GM12878 (cell line): Measurements from ENCODE around the gene PRR29. TPM values are rescaled to one million over a fixed set of nuclear protein-coding genes. Genes with fewer than 3 reads are reported as not detected.

Experiments
- ATAC-seq: fragments of 200-7000 bp; cut with Tn5 transposase; 3 replicates; pipeline ENCODE4 v1.9.1; 2020; ENCODE audit warnings: mild to moderate bottlenecking, moderate library complexity
- BruUV-seq: library from RNA; stranded (reverse); fragments of 400-500 nt; replicated peaks from 2 replicates; lab custom pipeline; 2021; lab: Mats Ljungman, UMichigan
- CTCF ChIA-PET: fragments of 300-600 bp; sonication (Branson Sonifier 250); formaldehyde crosslinking; extraction: SDS; loops from one replicate; lab custom pipeline; 2021; ENCODE audit warnings: inconsistent platforms; lab: Yijun Ruan, JAX
- POLR2A ChIA-PET: fragments of 350-600 bp; formaldehyde crosslinking; extraction: SDS; loops from one replicate; lab custom pipeline; 2021; ENCODE audit warnings: inconsistent platforms; lab: Charles Lee
- RAD21 ChIA-PET: fragments of 300-600 bp; sonication (Branson Sonifier 250); formaldehyde crosslinking; loops from one replicate; lab custom pipeline; 2023; ENCODE audit warnings: antibody characterized with exemption; ENCODE audit not compliant: unreplicated experiment; lab: Charles Lee
- SMC1A ChIA-PET: fragments of 300-600 bp; sonication (Branson Sonifier 250); formaldehyde crosslinking; loops from one replicate; lab custom pipeline; 2023; ENCODE audit not compliant: unreplicated experiment, uncharacterized antibody; lab: Charles Lee
- DNase-seq: peaks from one replicate; pipeline ENCODE4 v3.0.0-alpha.2; 2011; ENCODE audit warnings: low read depth, low spot score
- FAIRE-seq: peaks from 3 replicates; lab custom pipeline; 2011; peaks lifted over from hg19 to GRCh38; lab: Jason Lieb, UNC
- H2AFZ ChIP-seq: 2 replicates; pipeline ENCODE4 v1.6.0; 2011; ENCODE audit warnings: low read depth, low read length, control low read depth; ENCODE audit not compliant: control insufficient read depth
- H3K27ac ChIP-seq: 2 replicates; pipeline ENCODE4 v1.5.1; 2011; ENCODE audit warnings: control low read depth; ENCODE audit not compliant: control insufficient read depth, insufficient read depth
- H3K27me3 ChIP-seq, 2 experiments: replicated peaks in 1 of 2; 2 replicates each; pipeline versions ENCODE4 v1.6.0 to v1.6.1; 2011; ENCODE audit warnings: low read length in 1 of 2; ENCODE audit not compliant: control insufficient read depth in 2 of 2, insufficient read depth in 2 of 2
- H3K36me3 ChIP-seq, 2 experiments: 2 replicates each; pipeline ENCODE4 v1.5.1; 2011; ENCODE audit warnings: low read length in 1 of 2; ENCODE audit not compliant: control insufficient read depth in 2 of 2, insufficient read depth in 2 of 2
- H3K4me1 ChIP-seq: 2 replicates; pipeline ENCODE4 v1.6.1; 2011; ENCODE audit warnings: mild to moderate bottlenecking, low read length, moderate library complexity, mixed read lengths; ENCODE audit not compliant: control insufficient read depth, insufficient read depth
- H3K4me2 ChIP-seq: 2 replicates; pipeline ENCODE4 v1.6.0; 2011; ENCODE audit warnings: control low read depth; ENCODE audit not compliant: control insufficient read depth, insufficient read depth
- H3K4me3 ChIP-seq: fragments of 200-600 bp; sonication (generic); 2 replicates; pipeline ENCODE4 v1.5.1; 2016
- H3K79me2 ChIP-seq: 2 replicates; pipeline ENCODE4 v1.6.0; 2011; ENCODE audit warnings: low read length; ENCODE audit not compliant: control insufficient read depth, insufficient read depth
- H3K9ac ChIP-seq: 2 replicates; pipeline ENCODE4 v1.8.0; 2011; ENCODE audit warnings: low read length, control low read depth, mixed read lengths; ENCODE audit not compliant: control insufficient read depth, insufficient read depth
- H3K9me3 ChIP-seq: replicated peaks from 3 replicates; pipeline ENCODE4 v1.5.1; 2011; ENCODE audit warnings: mild to moderate bottlenecking, low read length; ENCODE audit not compliant: control insufficient read depth, insufficient read depth
- H4K20me1 ChIP-seq: 2 replicates; pipeline ENCODE4 v1.6.0; 2011; ENCODE audit not compliant: control insufficient read depth, insufficient read depth
- ASH2L ChIP-seq: fragments of 300-600, 200-600 bp; sonication (generic); IDR thresholded peaks from 2 replicates; pipeline ENCODE4 v1.6.1; 2017; ENCODE audit warnings: low read depth, mild to moderate bottlenecking, borderline replicate concordance
- BCL11A ChIP-seq: IDR thresholded peaks from 2 replicates; pipeline ENCODE4 v1.6.1; 2011; ENCODE audit warnings: low read depth, low read length
- CHD4 ChIP-seq: fragments of 200-600 bp; sonication (generic); IDR thresholded peaks from 2 replicates; pipeline ENCODE4 v1.6.1; 2016; ENCODE audit warnings: mild to moderate bottlenecking
- ESRRA ChIP-seq: IDR thresholded peaks from 2 replicates; pipeline ENCODE4 v1.6.1; 2012; ENCODE audit warnings: mild to moderate bottlenecking, low read length, improper control_type of control experiment
- HDGF ChIP-seq: fragments of 450-650 bp; IDR thresholded peaks from 2 replicates; pipeline ENCODE4 v1.6.1; 2016; ENCODE audit warnings: antibody characterized with exemption
- NFXL1 ChIP-seq: fragments of 450-650 bp; IDR thresholded peaks from 2 replicates; pipeline ENCODE4 v1.6.1; 2017; ENCODE audit warnings: antibody characterized with exemption, mild to moderate bottlenecking, borderline replicate concordance
- NR2F1 ChIP-seq: fragments of 450-650 bp; conservative IDR thresholded peaks from 2 replicates; pipeline ENCODE4 v1.6.1; 2017; ENCODE audit warnings: mild to moderate bottlenecking
- SP1 ChIP-seq: IDR thresholded peaks from one replicate; pipeline ENCODE4 v1.6.1; 2011; ENCODE audit warnings: low read depth, low read length
- WRNIP1 ChIP-seq: IDR thresholded peaks from 2 replicates; pipeline ENCODE4 v1.6.1; 2011; ENCODE audit warnings: low read depth, low read length, improper control_type of control experiment, borderline replicate concordance
- ZBED1 ChIP-seq: IDR thresholded peaks from 2 replicates; pipeline ENCODE4 v1.6.1; 2016; ENCODE audit warnings: borderline replicate concordance
- ZNF384 ChIP-seq: IDR thresholded peaks from 2 replicates; pipeline ENCODE4 v1.6.1; 2012; ENCODE audit warnings: low read depth, mild to moderate bottlenecking, low read length, improper control_type of control experiment, borderline replicate concordance
- WGBS: methylation state at CpG from one replicate; pipeline ENCODE4 v1.1.6; 2016; ENCODE audit warnings: low lambda C conversion rate; ENCODE audit not compliant: insufficient replicate concordance, insufficient coverage; ENCODE audit errors: missing lambda C conversion rate; 5-methylcytosine and 5-hydroxymethylcytosine counted together
- in situ Hi-C: fragments of 300-500 bp; cut with MboI; formaldehyde crosslinking; loops from 9 replicates; pipeline ENCODE4 v1.14.3; 2018; ENCODE audit warnings: mixed read lengths
- intact Hi-C: fragments of 100-400 bp; cut with micrococcal nuclease; formaldehyde crosslinking; loops from one replicate; pipeline ENCODE4 v1.14.2; 2022; ENCODE audit not compliant: unreplicated experiment
- polyA plus RNA-seq, 11 experiments: library from polyadenylated mRNA; depleted of rRNA in 4 of 11; unstranded in 6 of 11; stranded (reverse) in 5 of 11; fragments of >200 nt; fragmentation: Nextera tagmentation in 4 of 11; fragmentation: Illumina TruSeq in 1 of 11; extraction: Ambion mirVana in 4 of 11; extraction: Trizol in 1 of 11; gene quantifications; 1 replicate in 1 of 11; 2 replicates in 10 of 11; pipeline versions ENCODE4 v1.2.1 to v1.2.3, GENCODE V29; 2011 to 2016; ENCODE audit warnings: inconsistent platforms in 2 of 11, missing spikeins in 2 of 11, low read depth in 1 of 11
- total RNA-seq, 4 experiments: library from RNA; depleted of rRNA in 3 of 4; stranded (reverse); fragments of >200 nt in 3 of 4; fragmentation: Illumina TruSeq in 1 of 4; extraction: Trizol in 1 of 4; gene quantifications; 2 replicates each; pipeline versions ENCODE4 v1.2.1 to v1.2.3, GENCODE V29; 2013 to 2021
- TF ChIP-seq, protein P1 (sequence below): fragments of 450-650 bp; IDR thresholded peaks from 2 replicates; pipeline ENCODE4 v1.6.1; 2017; ENCODE audit warnings: mild to moderate bottlenecking, low read depth, inconsistent platforms; ENCODE audit not compliant: poor library complexity, severe bottlenecking

PRR29 gene
- total and polyA plus RNA-seq, 10 of the 15 experiments (the other 5 are each of a cell fraction or from before 2014, with no cell fraction given), result 0.01 to 2.4 (median 0.18) TPM; not detected in 3

DNA sequence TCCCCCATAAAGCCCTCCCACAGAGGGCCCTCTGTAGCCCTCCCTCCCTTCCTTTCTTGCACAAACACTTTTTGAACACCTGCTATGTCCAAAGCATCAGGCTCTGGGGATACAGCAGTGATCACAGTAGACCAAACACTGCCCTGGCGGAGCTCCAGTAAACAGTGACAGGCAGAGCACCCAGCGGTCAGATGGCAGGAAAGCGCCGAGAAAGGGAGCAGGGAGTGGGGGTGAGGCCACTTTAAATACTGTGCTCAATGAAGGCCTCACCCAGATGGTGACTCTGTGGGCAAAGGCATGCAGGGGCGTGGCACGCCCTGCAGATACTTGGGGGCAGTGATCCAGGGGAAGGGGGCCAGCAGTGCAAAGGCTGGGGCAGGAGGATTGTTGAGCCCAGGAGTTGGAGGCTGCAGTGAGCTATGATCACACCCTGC, 7.6 kb downstream of the PRR29 start:
- no peak overlapping the region for H3K27ac ChIP-seq
- H3K27me3 ChIP-seq, result no peaks in the 10 kb centered on the region
- no peaks in the 10 kb centered on the region; the same call in none of the 2 replicates for H3K79me2 ChIP-seq
- no peak overlapping the region for H3K4me3 ChIP-seq
- SMC1A ChIA-PET, result interaction anchor here (1.1 kb wide), 1 partner anchor 12 kb away, joined by 4 read pairs; no protein-coding TSS in a partner anchor
- no peak for DNase-seq
- no peak overlapping the region for H3K4me2 ChIP-seq
- POLR2A ChIA-PET, result no interaction called here
- CTCF ChIA-PET, result interaction anchor here (0.9 to 1.2 kb wide), 2 partner anchors 59 to 92 kb away, joined by 3 to 4 read pairs; no protein-coding TSS in a partner anchor
- RAD21 ChIA-PET, result no interaction called here
- intact Hi-C loops (no loop called here), in situ Hi-C loops (no loop called here)
- ATAC-seq, result no peak
- H3K9me3 ChIP-seq, result no peaks in the 10 kb centered on the region; the same call in 2 of the 3 replicates
- no peaks in the 10 kb centered on the region for H4K20me1 ChIP-seq
- TF ChIP-seq NR2F1 (no peak), ZBED1 (no peak), ESRRA (no peak), NFXL1 (no peak), HDGF (no peak), ASH2L (no peak), WRNIP1 (no peak), BCL11A (no peak), SP1 (no peak), ZNF384 (no peak), CHD4 (no peak)
- TF ChIP-seq, protein P1, sequence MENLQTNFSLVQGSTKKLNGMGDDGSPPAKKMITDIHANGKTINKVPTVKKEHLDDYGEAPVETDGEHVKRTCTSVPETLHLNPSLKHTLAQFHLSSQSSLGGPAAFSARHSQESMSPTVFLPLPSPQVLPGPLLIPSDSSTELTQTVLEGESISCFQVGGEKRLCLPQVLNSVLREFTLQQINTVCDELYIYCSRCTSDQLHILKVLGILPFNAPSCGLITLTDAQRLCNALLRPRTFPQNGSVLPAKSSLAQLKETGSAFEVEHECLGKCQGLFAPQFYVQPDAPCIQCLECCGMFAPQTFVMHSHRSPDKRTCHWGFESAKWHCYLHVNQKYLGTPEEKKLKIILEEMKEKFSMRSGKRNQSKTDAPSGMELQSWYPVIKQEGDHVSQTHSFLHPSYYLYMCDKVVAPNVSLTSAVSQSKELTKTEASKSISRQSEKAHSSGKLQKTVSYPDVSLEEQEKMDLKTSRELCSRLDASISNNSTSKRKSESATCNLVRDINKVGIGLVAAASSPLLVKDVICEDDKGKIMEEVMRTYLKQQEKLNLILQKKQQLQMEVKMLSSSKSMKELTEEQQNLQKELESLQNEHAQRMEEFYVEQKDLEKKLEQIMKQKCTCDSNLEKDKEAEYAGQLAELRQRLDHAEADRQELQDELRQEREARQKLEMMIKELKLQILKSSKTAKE, result no peak
- no peak overlapping the region for H3K9ac ChIP-seq
- WGBS, result 96% methylated on average over 6 of the region's 6 CpGs
- FAIRE-seq, result no peak
- H3K4me1 ChIP-seq, result no peaks in the 10 kb centered on the region
- no TSS peak for BruUV-seq
- peaks cover 8 to 22% of the 10 kb centered on the region in 2 experiments; a peak in 3 of 4 replicates for H3K36me3 ChIP-seq
- no peak overlapping the region for H2AFZ ChIP-seq
